GM21576 (cell line): ENCODE results near the gene HES1.
"Not testable (repeated sequence)": the region's sequence is repeated elsewhere in the genome, so short reads cannot be mapped to it uniquely, and the experiment has no call there.

Experiments used
- ATAC-seq: cut with Tn5 transposase; IDR thresholded peaks from one replicate; pipeline ENCODE4 v1.9.1; 2021; ENCODE audit warnings: mild to moderate bottlenecking, moderate library complexity; ENCODE audit not compliant: unreplicated experiment

HES1 gene

GRCh38 chr3:194124193-194124592 lies 11.8 kb upstream of the HES1 start:
- no peak for ATAC-seq

DNA sequence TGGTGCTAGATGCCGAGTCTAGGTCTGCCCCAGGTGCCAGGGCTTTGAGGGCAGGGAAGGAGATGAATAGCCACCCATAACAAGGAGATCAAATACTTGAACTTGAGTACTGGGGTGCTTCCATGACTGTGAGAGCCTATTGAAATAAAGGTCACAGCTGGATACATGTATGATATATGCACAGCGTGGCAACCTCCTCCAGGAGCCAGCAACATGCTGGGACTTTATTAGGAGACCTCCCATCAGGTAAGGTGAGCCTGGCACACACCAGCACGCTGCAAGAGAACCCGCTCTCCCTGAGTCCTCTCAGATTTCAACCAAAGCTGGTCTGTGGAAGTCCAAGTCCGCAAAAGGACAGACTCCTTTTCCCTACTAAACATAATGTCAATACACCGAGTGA lies 10.5 kb upstream of the HES1 start:
- no peak for ATAC-seq

DNA sequence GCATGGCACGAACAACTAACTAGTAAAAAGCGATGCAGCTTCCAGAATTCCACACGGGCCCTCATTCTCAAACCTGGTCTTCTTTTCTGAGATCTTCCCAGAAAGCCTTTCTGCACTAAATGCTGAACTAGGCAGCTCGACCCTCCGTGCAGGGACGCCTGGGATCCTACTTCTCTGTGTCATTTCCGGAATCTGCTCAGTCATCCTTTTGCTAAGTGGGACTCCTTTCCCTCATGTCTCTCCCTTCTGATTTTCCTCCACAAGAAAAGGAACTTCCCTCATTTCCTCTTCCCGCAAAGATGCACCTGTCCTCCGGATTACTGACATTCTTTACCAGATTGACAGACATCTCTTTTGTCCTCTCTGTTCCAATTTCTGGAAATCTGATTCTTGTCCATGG lies 9.2 kb upstream of the HES1 start:
- ATAC-seq = no peak

- ATAC-seq = no peak
Measured at GRCh38 chr3:194128202-194128918, 7.6 kb upstream of the HES1 start.

GRCh38 chr3:194128919-194129295 lies 7.0 kb upstream of the HES1 start:
- not testable (repeated sequence) for ATAC-seq

- ATAC-seq = no peak
Measured at GRCh38 chr3:194129581-194130133, 6.3 kb upstream of the HES1 start.

DNA sequence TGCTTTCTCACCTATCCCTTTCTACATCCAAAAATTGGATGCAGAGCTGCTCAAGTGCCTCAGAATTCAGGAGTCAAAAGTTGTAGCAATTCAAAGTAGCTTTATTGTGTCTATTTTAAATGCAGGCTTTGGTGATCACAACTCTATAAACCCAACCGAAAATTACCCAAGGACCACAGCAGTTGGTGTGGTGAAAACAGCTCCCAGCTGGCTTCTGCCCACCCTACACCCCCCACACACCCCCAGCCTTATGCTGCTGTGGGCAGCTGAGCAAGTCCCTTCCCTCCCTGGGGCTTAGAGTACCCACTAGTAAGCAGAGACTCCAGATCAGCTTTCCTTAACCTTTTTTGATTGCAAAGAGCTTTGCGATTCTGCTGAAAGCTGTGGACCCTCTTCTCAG lies 5.8 kb upstream of the HES1 start:
- no peak for ATAC-seq

DNA sequence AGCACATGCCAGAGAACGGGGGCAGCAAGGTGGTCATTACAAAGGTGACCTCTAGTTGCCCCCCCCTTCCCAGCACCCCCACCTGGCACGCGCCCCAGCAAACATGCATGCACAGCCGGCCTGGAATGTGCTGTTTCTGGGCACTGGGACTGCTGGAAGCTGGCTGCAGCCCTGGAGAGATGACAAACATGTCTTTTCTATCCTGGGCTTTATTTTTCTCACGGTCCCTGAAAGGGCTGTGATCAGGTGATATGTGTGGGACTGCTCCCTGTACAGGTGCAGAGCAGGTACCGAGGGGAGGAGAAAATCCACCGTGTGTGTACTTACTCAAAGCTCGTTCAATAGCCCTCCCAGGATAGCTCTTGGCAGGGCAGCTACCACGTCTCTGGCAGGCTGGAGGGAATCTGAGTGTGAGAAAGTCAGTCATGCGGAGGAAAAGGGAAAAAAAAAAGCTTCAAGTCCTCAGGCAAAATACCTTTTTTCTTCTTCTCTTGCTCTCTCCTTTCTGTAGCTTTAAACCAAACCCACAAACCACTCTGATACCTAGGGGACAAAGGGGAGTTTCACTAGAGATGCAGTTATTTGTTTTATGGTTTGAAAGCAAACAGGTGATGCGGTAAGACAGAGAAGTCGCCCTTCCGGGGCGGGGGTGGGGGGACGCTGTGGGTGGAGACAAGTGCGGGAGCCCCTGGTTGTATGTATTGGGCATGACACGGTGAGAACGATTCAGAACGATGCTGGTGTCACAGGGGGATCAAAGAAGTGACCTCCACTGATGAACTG lies 5.0 kb upstream of the HES1 start:
- ATAC-seq = peak; percentile 49

DNA sequence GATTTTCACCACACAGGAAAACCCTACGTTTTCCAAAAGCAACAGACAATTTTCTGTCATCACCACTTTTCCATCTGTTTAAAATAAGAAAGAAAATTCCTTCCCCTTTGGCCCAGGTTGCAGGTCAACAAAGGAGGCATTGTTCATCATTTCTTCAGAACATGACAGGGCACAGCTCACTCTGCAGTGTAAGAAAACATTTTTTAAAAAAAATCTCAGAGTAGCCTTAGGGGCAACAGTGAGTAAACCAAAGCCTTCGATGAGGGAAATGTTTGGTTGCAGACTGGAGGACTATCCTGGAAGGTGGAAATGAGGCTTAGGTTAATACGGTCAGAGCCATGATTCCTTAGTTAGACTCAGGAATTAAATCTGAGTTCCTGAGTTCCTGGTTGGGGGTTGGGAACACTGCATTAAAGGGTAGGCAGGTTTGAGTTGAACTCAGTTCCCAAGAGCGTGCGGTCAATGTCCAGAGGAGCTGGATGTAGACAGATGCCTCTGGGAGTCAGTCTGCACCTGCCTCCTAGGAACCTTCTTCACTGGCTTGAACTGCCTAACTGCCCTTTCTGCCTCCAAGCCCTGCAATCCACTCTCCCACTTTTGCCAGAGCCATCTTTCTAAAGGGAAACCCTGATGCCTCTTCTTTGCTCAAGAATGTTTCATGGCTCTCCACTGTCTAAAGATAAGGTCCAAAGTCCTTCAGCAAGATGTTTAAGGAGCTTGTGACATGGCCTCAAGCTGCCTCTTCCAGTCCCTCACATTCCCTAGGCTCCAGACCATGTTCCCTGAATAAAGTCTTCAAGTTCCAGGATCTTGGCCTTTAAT lies 3.3 kb upstream of the HES1 start:
- ATAC-seq = no peak

DNA sequence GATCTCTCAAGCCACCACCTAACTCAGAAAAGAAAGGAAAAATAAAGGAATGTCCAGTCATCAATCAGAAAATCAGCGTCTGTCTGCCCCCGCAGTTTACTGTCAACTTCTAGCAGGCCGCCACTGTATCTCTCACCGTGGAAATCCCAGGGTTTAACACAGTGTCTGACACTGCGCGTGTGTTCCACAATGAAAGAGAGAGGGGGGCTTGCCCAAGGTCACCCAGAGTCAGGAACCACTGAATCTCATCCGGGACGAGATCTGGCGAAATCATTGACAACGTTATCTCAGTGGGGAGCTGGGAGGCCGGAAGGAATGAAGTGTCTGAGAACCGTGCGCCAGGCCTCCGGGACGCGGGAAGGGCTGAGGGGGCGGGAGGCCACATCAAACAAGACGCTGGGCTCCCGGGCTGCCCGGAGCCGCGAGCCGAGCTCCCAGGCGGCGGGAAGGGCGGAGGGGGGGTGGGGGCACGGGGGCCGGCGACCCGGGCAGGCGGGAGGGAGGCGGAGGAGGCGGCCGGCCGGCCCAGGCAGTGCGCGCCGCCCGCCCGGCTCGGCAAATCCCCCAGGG lies 2.2 kb upstream of the HES1 start:
- ATAC-seq = no peak

DNA sequence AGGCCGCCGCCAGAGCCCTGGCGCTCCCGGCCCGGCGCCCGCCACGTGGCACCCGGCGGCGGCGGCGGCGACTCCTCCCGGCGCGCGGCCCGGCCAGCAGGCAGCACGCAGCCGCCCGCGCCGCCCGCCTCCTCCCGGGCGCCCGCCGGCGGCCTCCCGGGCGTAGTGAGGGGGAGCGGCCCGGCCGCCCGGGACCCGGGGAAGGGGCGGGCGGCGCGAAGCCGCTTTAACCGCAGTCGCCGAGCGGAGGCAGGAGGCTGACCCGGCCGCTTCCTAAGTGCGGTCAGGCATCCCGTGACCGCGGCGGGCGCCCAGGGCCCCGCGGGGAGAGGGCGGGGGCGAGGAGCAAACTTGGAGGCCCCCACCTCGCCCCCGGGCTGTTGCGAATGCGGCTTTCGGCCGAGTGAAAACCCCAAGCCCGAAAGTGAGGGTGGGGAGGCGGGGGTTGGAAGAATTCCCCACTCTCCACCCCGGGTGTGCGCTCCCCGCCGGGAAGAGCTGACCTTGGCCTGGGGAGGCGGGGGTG lies 1.7 kb upstream of the HES1 start:
- peak; percentile 12 for ATAC-seq

DNA sequence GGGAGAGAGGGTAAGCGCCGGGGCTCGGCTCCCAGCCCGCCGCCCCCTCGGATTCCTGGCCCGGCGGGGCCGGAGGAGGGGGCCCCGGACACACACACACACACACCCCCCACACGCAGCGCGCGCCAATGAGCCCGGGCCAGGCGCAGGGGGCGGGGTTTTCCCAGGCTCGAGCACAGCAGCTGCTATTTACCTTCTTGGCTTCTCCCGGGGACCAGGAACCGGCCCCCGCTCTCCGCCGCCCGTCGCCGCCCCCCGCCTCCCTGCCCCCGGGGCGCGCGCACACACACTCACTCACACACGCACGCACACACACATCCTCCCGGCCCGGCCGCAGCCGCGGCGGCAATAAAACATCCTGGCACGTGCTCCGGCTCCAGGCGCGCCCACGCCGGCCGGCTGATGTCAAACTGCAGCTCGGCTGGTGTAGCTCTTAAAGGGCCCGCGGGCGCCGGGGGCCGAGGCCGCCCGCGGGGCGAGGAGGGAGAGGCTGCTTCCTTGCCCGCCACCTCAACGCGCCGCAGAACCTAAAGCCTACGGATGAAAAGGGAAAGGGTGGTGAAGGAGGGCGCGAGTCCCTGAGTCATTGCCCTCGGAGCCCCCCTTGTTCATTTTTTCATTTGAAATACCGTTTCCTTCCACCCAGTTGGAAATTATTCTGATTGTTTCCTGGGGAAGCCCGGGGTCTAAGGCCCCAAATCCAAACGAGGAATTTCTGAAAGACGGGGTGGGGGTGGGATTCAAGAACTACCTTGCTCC lies 1.0 kb upstream of the HES1 start:
- ATAC-seq = peak; percentile 29

GRCh38 chr3:194135516-194135805 lies 487 bp upstream of the HES1 start:
- ATAC-seq = no peak

GRCh38 chr3:194136519-194137007 lies 615 bp downstream of the HES1 start:
- no peak for ATAC-seq

- no peak for ATAC-seq
Measured at GRCh38 chr3:194137008-194137505, 1.1 kb downstream of the HES1 start.

DNA sequence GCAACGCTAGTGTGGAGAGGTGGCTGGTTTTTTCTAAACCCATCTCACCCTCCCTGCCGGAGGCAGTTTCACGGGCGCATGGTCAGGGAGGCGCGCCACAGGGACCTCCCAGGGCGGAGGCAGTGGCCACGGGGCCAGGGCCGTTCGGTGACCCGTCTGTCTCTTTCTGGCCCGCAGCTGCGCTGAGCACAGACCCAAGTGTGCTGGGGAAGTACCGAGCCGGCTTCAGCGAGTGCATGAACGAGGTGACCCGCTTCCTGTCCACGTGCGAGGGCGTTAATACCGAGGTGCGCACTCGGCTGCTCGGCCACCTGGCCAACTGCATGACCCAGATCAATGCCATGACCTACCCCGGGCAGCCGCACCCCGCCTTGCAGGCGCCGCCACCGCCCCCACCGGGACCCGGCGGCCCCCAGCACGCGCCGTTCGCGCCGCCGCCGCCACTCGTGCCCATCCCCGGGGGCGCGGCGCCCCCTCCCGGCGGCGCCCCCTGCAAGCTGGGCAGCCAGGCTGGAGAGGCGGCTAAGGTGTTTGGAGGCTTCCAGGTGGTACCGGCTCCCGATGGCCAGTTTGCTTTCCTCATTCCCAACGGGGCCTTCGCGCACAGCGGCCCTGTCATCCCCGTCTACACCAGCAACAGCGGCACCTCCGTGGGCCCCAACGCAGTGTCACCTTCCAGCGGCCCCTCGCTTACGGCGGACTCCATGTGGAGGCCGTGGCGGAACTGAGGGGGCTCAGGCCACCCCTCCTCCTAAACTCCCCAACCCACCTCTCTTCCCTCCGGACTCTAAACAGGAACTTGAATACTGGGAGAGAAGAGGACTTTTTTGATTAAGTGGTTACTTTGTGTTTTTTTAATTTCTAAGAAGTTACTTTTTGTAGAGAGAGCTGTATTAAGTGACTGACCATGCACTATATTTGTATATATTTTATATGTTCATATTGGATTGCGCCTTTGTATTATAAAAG lies 1.8 kb downstream of the HES1 start:
- peak; percentile 40 for ATAC-seq

GRCh38 chr3:194138732-194139070 lies 2.8 kb downstream of the HES1 start:
- ATAC-seq = no peak

DNA sequence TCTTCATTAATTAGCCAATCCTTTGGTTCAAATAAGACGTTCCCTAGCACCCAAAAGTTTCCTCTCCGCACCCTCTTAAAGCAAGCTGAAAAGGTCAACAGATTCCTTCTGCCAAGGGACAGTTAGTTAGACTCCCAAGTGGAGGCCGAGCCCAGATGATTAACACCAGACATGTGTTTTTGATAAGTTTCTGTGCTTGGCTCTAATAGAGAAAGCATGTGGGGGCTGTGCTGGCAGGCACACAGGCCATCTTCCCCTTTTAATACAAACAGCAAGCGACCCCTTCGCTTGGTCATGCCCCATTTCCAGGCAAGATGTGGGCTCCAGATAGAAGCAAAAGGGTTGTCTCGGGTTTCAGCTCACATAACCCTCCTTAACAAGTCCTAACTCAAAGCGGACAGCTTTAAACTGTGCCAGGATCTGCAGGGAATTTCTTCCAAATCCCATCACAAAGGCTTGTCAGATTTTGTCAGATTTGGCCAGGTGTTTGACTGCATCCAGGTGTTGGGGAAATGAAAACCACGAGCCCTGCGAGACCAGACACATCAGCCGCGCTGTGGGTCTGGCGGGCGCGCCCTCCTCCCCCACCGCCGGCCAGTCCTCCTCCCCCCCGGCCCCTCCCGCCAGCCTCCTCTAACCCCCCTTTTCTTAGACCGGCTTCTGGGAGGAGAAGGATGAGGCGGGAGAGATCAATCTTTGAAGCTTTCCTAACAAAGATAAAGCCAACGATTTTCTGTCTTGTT lies 3.3 kb downstream of the HES1 start:
- no peak for ATAC-seq
